Esophagus squamous epithelium (tissue), 5 donors: Measurements from ENCODE around the gene KLF1. TPM values are rescaled to one million over a fixed set of nuclear protein-coding genes. Genes with fewer than 3 reads are reported as not detected.

ENCODE experiments used
- DNase-seq: peaks from one replicate; lab custom pipeline; 2025; lab: John Stamatoyannopoulos, UW
- H3K27ac ChIP-seq, 4 donors: fragments of 200-600 bp; sonication (generic); one replicate each; pipeline ENCODE4 v1.5.1; 2016 to 2019; ENCODE audit warnings: mild to moderate bottlenecking in 1 of 4
- H3K27me3 ChIP-seq, 4 donors: fragments of 200-600 bp; sonication (generic); 1 replicate in 3 of 4; 2 replicates in 1 of 4; pipeline versions ENCODE4 v1.5.1 to v1.6.0; 2017 to 2021; ENCODE audit warnings: antibody characterized with exemption in 1 of 4
- H3K36me3 ChIP-seq, 3 donors: fragments of 200-600 bp; sonication (generic); one replicate each; pipeline ENCODE4 v1.5.1; 2016 to 2019
- H3K4me1 ChIP-seq, 3 donors: fragments of 200-600 bp; sonication (generic); one replicate each; pipeline ENCODE4 v1.5.1; 2017 to 2019
- H3K4me3 ChIP-seq, 4 donors: fragments of 200-600 bp; sonication (generic); 1 replicate in 3 of 4; 2 replicates in 1 of 4; pipeline ENCODE4 v1.5.1; 2016 to 2019; ENCODE audit warnings: mild to moderate bottlenecking in 2 of 4, moderate library complexity in 1 of 4
- H3K9me3 ChIP-seq, 3 donors: fragments of 200-600 bp; sonication (generic); one replicate each; pipeline ENCODE4 v1.5.1; 2016 to 2019
- CTCF ChIP-seq, 6 experiments: fragments of 450-650 bp in 4 of 6; fragments of 200-600 bp in 2 of 6; sonication (generic) in 2 of 6; IDR thresholded peaks; one replicate each; pipeline ENCODE4 v1.5.1; 2016 to 2019; ENCODE audit warnings: antibody characterized with exemption in 6 of 6, mild to moderate bottlenecking in 4 of 6, moderate library complexity in 4 of 6
- POLR2A ChIP-seq, 4 donors: fragments of 450-650 bp; IDR thresholded peaks; one replicate each; pipeline ENCODE4 v1.6.1; 2017; ENCODE audit warnings: antibody characterized with exemption in 4 of 4, mild to moderate bottlenecking in 4 of 4, moderate library complexity in 3 of 4
- WGBS, 2 donors: methylation state at CpG; one replicate each; pipeline ENCODE4 v1.1.5; 2018; 5-methylcytosine and 5-hydroxymethylcytosine counted together
- intact Hi-C: fragments of 100-400 bp; cut with DNase I; formaldehyde crosslinking; loops from one replicate; pipeline ENCODE4 v1.15.0; 2022
- small RNA-seq, 4 donors: library from RNA; depleted of rRNA; stranded (forward); fragments of <200 nt; gene quantifications; one replicate each; pipeline ENCODE3, GENCODE V24; 2016
- total RNA-seq, 4 donors: library from RNA; depleted of rRNA; stranded (reverse); fragments of >200 nt; gene quantifications; one replicate each; pipeline ENCODE4 v1.1.0, GENCODE V29; 2016
- donor health status: DM: yes; HTN: yes; CAD: no.

KLF1 gene
- total RNA-seq, 4 donors from 2014 or later: not detected

GRCh38 chr19:12837225-12837624 is 49.8 kb downstream of the KLF1 start:
- H3K36me3 ChIP-seq: no peaks in the 10 kb centered on the region
- no peak overlapping the region for H3K4me3 ChIP-seq
- intact Hi-C loops: no loop called here
- H3K4me1 ChIP-seq: peaks cover 15 to 72% (median 28%) of the 10 kb centered on the region in 3 donors
- TF ChIP-seq CTCF (IDR thresholded peaks at IDR 0.05) (no peak), POLR2A (IDR thresholded peaks at IDR 0.05) (no peak)
- WGBS, 2 donors: 32 to 61% methylated on average over 4 of the region's 4 CpGs
- no peak for DNase-seq
- H3K27ac ChIP-seq: no peak overlapping the region
- no peaks in the 10 kb centered on the region for H3K9me3 ChIP-seq
- peaks cover 20 to 100% (median 42%) of the 10 kb centered on the region in 4 donors for H3K27me3 ChIP-seq

DNA sequence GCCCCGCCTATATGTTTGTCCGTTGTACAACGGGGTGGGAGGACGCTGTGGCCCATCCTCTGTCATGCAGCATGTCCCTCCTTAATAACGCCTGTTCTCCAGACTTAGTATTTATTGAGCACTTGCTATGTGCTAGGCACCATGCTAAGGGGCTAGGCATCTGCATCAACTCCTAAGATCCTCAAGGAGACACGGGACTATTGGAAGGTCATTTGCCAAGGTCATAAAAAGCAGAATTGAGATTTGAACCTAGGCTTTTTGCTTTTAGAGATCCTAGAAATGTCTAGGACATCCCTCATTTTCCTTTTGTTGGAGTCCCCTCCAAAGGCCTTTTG is 50.5 kb downstream of the KLF1 start:
- WGBS, 2 donors: 7 to 13% methylated on average over 3 to 6 of the region's 6 CpGs
- Histone ChIP-seq H3K9me3 (no peaks in the 10 kb centered on the region), H3K27ac (no peak overlapping the region), H3K36me3 (no peaks in the 10 kb centered on the region), H3K4me1 (peaks cover 15 to 71% (median 28%) of the 10 kb centered on the region in 3 donors), H3K4me3 (no peak overlapping the region), H3K27me3 (peaks cover 22 to 100% (median 41%) of the 10 kb centered on the region in 4 donors)
- TF ChIP-seq CTCF (IDR thresholded peaks at IDR 0.05) (no peak), POLR2A (IDR thresholded peaks at IDR 0.05) (no peak)
- intact Hi-C loops: no loop called here
- DNase-seq: no peak

DNA sequence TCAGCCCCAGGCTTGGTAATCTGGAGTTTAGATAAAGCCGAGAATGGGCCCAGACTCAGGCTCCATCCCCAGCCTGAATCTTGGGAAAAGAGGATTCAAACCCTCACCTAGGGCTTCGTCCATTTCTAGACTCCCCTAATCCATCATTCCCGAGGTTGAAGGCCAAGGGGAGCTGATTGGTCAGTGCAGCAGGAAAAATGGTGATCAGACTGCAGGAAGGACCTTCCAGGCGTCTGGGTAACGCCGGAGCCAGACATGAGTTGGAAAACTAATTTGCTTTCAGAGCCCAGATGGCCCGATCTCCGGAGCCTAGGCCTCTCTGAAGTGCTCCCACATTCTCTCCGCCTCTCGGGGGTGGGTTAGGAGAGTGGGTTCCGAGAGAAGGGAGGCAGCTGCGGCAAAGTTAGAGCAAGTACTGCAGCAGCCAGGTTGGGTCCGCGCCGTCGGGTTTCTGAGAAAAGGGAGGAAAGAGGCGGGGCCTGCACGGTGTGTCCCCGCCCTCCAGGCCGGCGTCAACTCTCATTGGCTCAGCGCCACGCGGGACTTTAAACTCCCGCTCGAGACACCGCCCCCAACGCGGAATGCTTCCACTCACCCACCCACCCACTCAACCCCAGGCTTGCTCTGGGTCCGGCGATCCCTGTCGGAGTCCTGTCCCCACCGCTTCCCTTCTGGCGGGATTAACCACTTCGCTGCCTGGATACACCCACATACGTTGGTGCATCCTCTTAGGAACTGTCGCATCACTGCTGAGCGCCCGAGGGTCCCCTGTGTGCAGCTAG is 51.8 kb downstream of the KLF1 start:
- no peak for DNase-seq
- Histone ChIP-seq H3K36me3 (no peaks in the 10 kb centered on the region), H3K4me3 (no peak overlapping the region), H3K27ac (no peak overlapping the region), H3K9me3 (no peaks in the 10 kb centered on the region), H3K27me3 (peaks cover 22 to 100% (median 37%) of the 10 kb centered on the region in 4 donors), H3K4me1 (peaks cover 10 to 58% (median 22%) of the 10 kb centered on the region in 3 donors)
- intact Hi-C loops: no loop called here
- TF ChIP-seq CTCF (IDR thresholded peaks at IDR 0.05) (no peak), POLR2A (IDR thresholded peaks at IDR 0.05) (no peak)
- WGBS, 2 donors: 10 to 15% methylated on average over 15 to 19 of the region's 39 CpGs

GRCh38 chr19:12834566-12834943 is 52.4 kb downstream of the KLF1 start, which contains the start of gene RTBDN:
RTBDN (minus strand) TSS chr19:12834579; CDS start chr19:12829979, 4,600 bp downstream.
- Histone ChIP-seq H3K27ac (no peak within 1 kb of the TSS), H3K9me3 (no peaks in the 10 kb centered on the region), H3K4me1 (peaks cover 10 to 57% (median 22%) of the 10 kb centered on the region in 3 donors), H3K4me3 (peak within 1 kb of the TSS; percentile 18 to 70 (median 41)), H3K27me3 (peaks cover 22 to 100% (median 36%) of the 10 kb centered on the region in 4 donors), H3K36me3 (no peaks in the 10 kb centered on the region)
- DNase-seq: no peak
- 13 to 20% methylated on average over 2 to 16 of the region's 20 CpGs for WGBS, 2 donors
- intact Hi-C loops: no loop called here
- no peak for TF ChIP-seq CTCF (IDR thresholded peaks at IDR 0.05)
- TF ChIP-seq POLR2A (IDR thresholded peaks at IDR 0.05): no peak

Small RNAs within 50 kb of the gene (small RNA-seq; reads per million reads assigned to genes)
- 0 to 0.21 (median 0.07) reads per million in 4 donors for gene MIR5695
- gene MIR6794: 0 reads per million in 4 donors

Other genes with a start within 250 kb of the KLF1 start
- gene MAN2B1, start 220.5 kb downstream of the KLF1 start, total RNA-seq: 10 to 100 TPM; 25.5 to 55.5 (median 39.4) TPM
- 10 to 100 TPM in 1 of 4 donors, 1 to 10 TPM in 3; 4.0 to 16.7 (median 5.8) TPM for gene WDR83, start 220.4 kb downstream of the KLF1 start, total RNA-seq
- gene DHPS, start 205.3 kb downstream of the KLF1 start, total RNA-seq: 10 to 100 TPM; 45.3 to 93.5 (median 51.5) TPM
- not detected for gene GNG14, start 199.2 kb downstream of the KLF1 start, total RNA-seq
- gene FBXW9, start 190.6 kb downstream of the KLF1 start, total RNA-seq: 10 to 100 TPM in 3 of 4 donors, 1 to 10 TPM in 1; 9.6 to 13.4 (median 11.9) TPM
- gene TNPO2, start 163.3 kb downstream of the KLF1 start, total RNA-seq: 10 to 100 TPM; 25.5 to 57.8 (median 43.5) TPM
- gene TRIR, start 152.5 kb downstream of the KLF1 start, total RNA-seq: 100 to 1,000 TPM; 258 to 302 (median 280) TPM
- gene GET3, start 149.7 kb downstream of the KLF1 start, total RNA-seq: 10 to 100 TPM; 36.8 to 69.9 (median 51.2) TPM
- 1 to 10 TPM in 1 of 4 donors, under 1 TPM in 1, not detected in 2; 0.27 to 1.3 TPM for gene BEST2, start 135.4 kb downstream of the KLF1 start, total RNA-seq
- gene HOOK2, start 111.6 kb downstream of the KLF1 start, total RNA-seq: 10 to 100 TPM; 41.4 to 76.5 (median 61.6) TPM
- 100 to 1,000 TPM; 260 to 945 (median 388) TPM for gene JUNB, start 95.7 kb downstream of the KLF1 start, total RNA-seq
- 100 to 1,000 TPM; 211 to 436 (median 345) TPM for gene PRDX2, start 85.4 kb downstream of the KLF1 start, total RNA-seq
- not detected for gene THSD8, start 85.1 kb downstream of the KLF1 start, total RNA-seq
- 10 to 100 TPM in 3 of 4 donors, 1 to 10 TPM in 1; 7.1 to 19.2 (median 14.9) TPM for gene RNASEH2A, start 80.6 kb downstream of the KLF1 start, total RNA-seq
- gene RTBDN, start 52.6 kb downstream of the KLF1 start, total RNA-seq: not detected
- gene MAST1, start 48.7 kb downstream of the KLF1 start, total RNA-seq: under 1 TPM in 1 of 4 donors, not detected in 3; 0.42 TPM
- gene DNASE2, start 5.8 kb downstream of the KLF1 start, total RNA-seq: 10 to 100 TPM; 12.3 to 27.9 (median 20.4) TPM
- gene GCDH, start 4.0 kb upstream of the KLF1 start, total RNA-seq: 10 to 100 TPM; 20.9 to 44.1 (median 34.9) TPM
- gene SYCE2, start 32.1 kb upstream of the KLF1 start, total RNA-seq: 1 to 10 TPM in 1 of 4 donors, not detected in 3; 2.2 TPM
- 10 to 100 TPM; 47.7 to 53.8 (median 51.0) TPM for gene FARSA, start 46.5 kb upstream of the KLF1 start, total RNA-seq
- gene CALR, start 51.4 kb upstream of the KLF1 start, total RNA-seq: 100 to 1,000 TPM; 262 to 577 (median 513) TPM
- 10 to 100 TPM; 67.7 to 87.4 (median 82.4) TPM for gene RAD23A, start 58.7 kb upstream of the KLF1 start, total RNA-seq
- 10 to 100 TPM; 34.4 to 59.7 (median 44.9) TPM for gene GADD45GIP1, start 70.0 kb upstream of the KLF1 start, total RNA-seq
- not detected for gene DAND5, start 82.4 kb upstream of the KLF1 start, total RNA-seq
- 10 to 100 TPM; 32.3 to 81.2 (median 51.6) TPM for gene NFIX, start 108.3 kb upstream of the KLF1 start, total RNA-seq
- 10 to 100 TPM in 1 of 4 donors, 1 to 10 TPM in 3; 2.1 to 13.0 (median 3.9) TPM for gene LYL1, start 215.7 kb upstream of the KLF1 start, total RNA-seq
- gene TRMT1, start 229.5 kb upstream of the KLF1 start, total RNA-seq: 10 to 100 TPM; 19.4 to 42.5 (median 29.0) TPM
- gene NACC1, start 231.1 kb upstream of the KLF1 start, total RNA-seq: 10 to 100 TPM; 26.7 to 45.5 (median 37.1) TPM